K562 (cell line): ENCODE results near the gene RPP25.

ENCODE experiments used
- BCOR ChIP-seq: fragments of 450-650 bp; IDR thresholded peaks from 2 replicates; pipeline ENCODE4 v1.6.1; 2016
- CTCF ChIP-seq, 3 experiments: IDR thresholded peaks in 2 of 3; conservative IDR thresholded peaks in 1 of 3; 2 replicates each; pipeline ENCODE4 v1.5.1; 2011 to 2012; ENCODE audit warnings: low read length in 3 of 3, mild to moderate bottlenecking in 3 of 3, control low read depth in 2 of 3, improper control_type of control experiment in 1 of 3, inconsistent platforms in 1 of 3, low read depth in 1 of 3, mixed read lengths in 1 of 3, moderate library complexity in 1 of 3; ENCODE audit not compliant: insufficient read depth in 2 of 3
- FOXA1 ChIP-seq: fragments of 450-650 bp; IDR thresholded peaks from 2 replicates; pipeline ENCODE4 v1.6.1; 2016; ENCODE audit warnings: mild to moderate bottlenecking, borderline replicate concordance
- NR2C2 ChIP-seq, 2 experiments: fragments of 200-800 bp in 1 of 2; sonication (Bioruptor generic) in 1 of 2; sonication (generic) in 1 of 2; formaldehyde crosslinking in 1 of 2; IDR thresholded peaks; 2 replicates each; pipeline versions ENCODE4 v1.6.1 to v1.8.0; 2016 to 2022; ENCODE audit warnings: mild to moderate bottlenecking in 1 of 2, missing compliant biosample characterization in 1 of 2, missing genetic modification characterization in 1 of 2, missing genetic modification reagents in 1 of 2

- no peak for TF ChIP-seq BCOR
- TF ChIP-seq FOXA1, result no peak
- peak; percentile 85 to 94 (median 91) for TF ChIP-seq CTCF (IDR thresholded peaks at IDR 0.05 in 2 of 3, conservative IDR thresholded peaks at IDR 0.05 in 1 of 3; ENCODE audit: insufficient read depth in 2 of 3, low read depth in 1 of 3, low read length in 3 of 3)
- TF ChIP-seq NR2C2 (CRISPR knock-in tag; IDR thresholded peaks at IDR 0.05), result no peak
- TF ChIP-seq NR2C2 (tag; IDR thresholded peaks at IDR 0.05), result no peak
These were observed 31.6 kb upstream of the RPP25 start for GRCh38 chr15:74988007-74988800.
